KOPT-K1 (cell line): Measurements from ENCODE around the gene IL4I1.

ENCODE experiments used
- H3K27ac ChIP-seq: fragments of 200-600 bp; sonication (generic); 2 replicates; pipeline ENCODE4 v1.5.1; 2016; ENCODE audit warnings: antibody characterized with exemption, mild to moderate bottlenecking, low read depth, low read length; ENCODE audit not compliant: poor library complexity, severe bottlenecking
- H3K36me3 ChIP-seq: fragments of 200-600 bp; sonication (generic); 2 replicates; pipeline ENCODE4 v1.5.1; 2017; ENCODE audit warnings: antibody characterized with exemption, mild to moderate bottlenecking, low read length, moderate library complexity; ENCODE audit not compliant: insufficient read depth
- H3K9me3 ChIP-seq: fragments of 200-600 bp; sonication (generic); 2 replicates; pipeline ENCODE4 v1.5.1; 2017; ENCODE audit warnings: antibody characterized with exemption, low read length, mild to moderate bottlenecking; ENCODE audit not compliant: insufficient read depth, poor library complexity, severe bottlenecking

IL4I1 gene

GRCh38 chr19:49870309-49870901, 26.3 kb downstream of the IL4I1 start:
- H3K36me3 ChIP-seq: no peaks in the 10 kb centered on the region
- no peaks in the 10 kb centered on the region for H3K9me3 ChIP-seq
- peak overlapping the region; percentile 61 for H3K27ac ChIP-seq

- Histone ChIP-seq H3K36me3 (peaks cover 5% of the 10 kb centered on the region), H3K27ac (peak overlapping the region; percentile 61), H3K9me3 (no peaks in the 10 kb centered on the region)
These were observed 27.0 kb downstream of the IL4I1 start for GRCh38 chr19:49869484-49870308.

GRCh38 chr19:49869009-49869483, 27.6 kb downstream of the IL4I1 start:
- H3K27ac ChIP-seq: peak overlapping the region; percentile 39
- H3K9me3 ChIP-seq: no peaks in the 10 kb centered on the region
- peaks cover 12% of the 10 kb centered on the region for H3K36me3 ChIP-seq

DNA sequence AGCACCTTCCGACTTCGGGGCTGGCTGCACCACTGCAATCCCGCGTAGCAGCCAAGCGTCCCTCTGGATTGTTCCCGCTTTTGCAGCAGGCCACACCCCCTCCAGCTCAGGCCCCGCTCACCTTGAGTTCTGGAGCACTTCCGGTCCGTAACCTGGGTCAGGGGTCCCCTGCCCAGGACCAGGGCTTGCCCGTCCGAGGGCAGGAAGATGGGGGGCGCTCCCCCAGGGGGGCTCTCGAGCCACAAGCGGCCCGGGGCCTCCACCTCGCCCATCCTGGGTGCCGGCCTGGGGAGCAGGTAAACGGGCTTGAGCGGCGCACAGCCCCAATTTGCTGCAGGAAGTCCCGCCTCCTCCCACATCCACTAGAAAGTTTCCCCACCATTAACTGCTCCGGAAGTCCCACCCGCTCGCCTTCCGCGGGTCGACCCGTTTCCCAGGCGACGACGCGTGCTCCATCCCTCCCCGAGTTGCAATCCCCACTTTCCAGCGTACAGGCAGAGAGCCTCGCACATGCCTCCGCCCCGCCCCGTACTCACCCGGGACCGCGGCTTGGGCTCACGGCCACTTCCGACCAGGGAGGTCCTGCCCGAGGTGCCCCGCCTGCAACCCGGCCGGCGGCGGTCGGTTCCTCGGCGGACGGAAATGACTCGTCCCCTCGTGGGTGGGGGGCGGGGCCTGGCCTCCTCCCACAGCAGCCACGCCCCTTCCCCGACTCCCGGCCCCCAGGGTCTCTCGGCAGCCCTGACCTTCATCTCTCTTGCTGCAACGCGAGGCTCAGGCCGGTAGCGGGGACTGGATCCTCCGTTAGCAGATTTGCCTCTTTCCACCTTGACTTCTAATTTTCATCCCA, 29.5 kb downstream of the IL4I1 start, which contains the start of gene PNKP:
Gene PNKP (minus strand): TSS at position 644 of the 850 bp plus-strand sequence. CDS start 372 bp downstream, at position 272.
- peaks cover 30% of the 10 kb centered on the region for H3K36me3 ChIP-seq
- no peaks in the 10 kb centered on the region for H3K9me3 ChIP-seq
- peak within 1 kb of the TSS; percentile 77 for H3K27ac ChIP-seq

DNA sequence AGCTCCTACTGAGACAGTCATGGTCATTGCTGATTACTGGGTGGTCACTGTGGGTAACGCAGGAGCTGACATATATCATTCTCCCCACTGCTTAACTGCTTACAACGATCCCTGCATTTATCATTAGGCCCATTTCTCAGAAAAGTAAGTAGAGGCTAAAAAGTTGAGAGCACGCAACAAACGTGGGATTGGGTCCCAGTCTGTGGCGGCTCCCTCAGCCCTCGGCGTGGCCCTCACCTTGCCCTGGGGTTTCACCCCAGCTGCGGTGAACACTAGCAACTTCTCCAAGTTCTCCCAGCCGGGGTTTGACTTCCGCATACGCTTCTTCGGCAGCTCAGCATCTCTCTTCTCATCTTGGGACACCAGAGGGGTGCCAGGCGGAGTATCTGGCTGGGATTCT, 31.8 kb downstream of the IL4I1 start:
- Histone ChIP-seq H3K27ac (no peak overlapping the region), H3K36me3 (peaks cover 51% of the 10 kb centered on the region), H3K9me3 (no peaks in the 10 kb centered on the region)

DNA sequence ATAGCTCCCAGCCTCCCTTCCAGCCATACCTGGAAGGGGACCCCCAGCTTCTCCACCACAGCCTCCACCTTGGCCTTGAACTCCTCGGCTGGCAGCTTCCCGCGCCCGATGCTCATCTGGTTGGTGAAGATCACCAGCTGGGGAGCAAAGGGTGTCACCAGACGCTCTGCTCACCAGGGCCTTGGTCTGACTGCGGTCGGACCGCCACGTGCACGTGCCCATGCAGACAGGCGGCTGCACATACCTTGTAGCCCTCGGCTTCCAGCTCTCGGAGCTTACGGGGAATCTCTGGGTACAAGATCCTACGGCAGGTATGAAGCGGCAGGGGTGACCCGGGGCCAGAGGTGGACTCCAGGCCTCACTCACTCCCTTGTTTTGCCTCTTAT, 32.8 kb downstream of the IL4I1 start:
- H3K36me3 ChIP-seq: peaks cover 59% of the 10 kb centered on the region
- no peak overlapping the region for H3K27ac ChIP-seq
- H3K9me3 ChIP-seq: no peaks in the 10 kb centered on the region

- no peaks in the 10 kb centered on the region for H3K9me3 ChIP-seq
- H3K36me3 ChIP-seq: peaks cover 64% of the 10 kb centered on the region
- H3K27ac ChIP-seq: no peak overlapping the region
These were observed 33.3 kb downstream of the IL4I1 start for GRCh38 chr19:49863254-49863934.

GRCh38 chr19:49862391-49863253, 34.1 kb downstream of the IL4I1 start:
- no peaks in the 10 kb centered on the region for H3K9me3 ChIP-seq
- peaks cover 72% of the 10 kb centered on the region for H3K36me3 ChIP-seq
- no peak overlapping the region for H3K27ac ChIP-seq

DNA sequence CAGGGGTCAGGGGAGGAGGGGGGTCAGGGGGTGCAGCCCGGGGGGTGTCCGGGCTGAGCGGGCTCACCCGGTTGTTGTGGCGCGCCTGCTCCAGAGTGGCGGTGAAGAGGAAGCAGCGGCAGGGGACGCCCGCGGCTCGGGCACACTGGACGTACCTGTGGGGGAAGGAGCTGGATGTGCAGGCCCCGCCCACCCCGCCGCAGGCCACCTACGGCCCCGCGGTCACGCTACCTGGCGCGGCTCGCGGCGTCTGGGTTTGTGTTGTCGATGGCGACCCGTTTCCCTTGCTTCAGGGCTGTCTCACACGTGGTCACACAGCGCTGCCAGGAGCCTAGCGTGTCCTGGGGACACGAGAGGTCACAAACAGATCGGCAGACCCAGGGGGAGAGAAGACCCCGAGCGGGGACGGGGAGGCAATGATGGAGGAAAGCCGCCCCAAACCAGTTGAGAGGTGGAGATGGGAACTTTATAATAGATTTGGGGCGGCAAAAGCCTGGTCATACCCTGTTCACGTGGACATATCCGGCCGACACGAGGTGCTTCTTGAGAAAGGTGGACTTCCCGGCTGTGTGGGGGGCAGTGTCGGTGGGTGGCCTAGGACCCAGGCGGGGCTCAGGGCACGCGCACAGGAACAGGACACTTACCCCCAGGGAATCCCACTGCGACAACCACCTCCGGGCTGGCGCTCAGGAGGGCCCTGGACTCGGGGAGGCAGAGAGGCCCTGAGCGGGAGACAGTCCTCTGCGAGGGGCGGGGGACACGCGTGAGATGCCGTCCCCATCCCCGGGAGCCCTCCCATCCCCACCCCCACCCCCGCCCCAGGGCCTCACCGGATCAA, 34.9 kb downstream of the IL4I1 start:
- H3K27ac ChIP-seq: no peak overlapping the region
- H3K9me3 ChIP-seq: no peaks in the 10 kb centered on the region
- peaks cover 80% of the 10 kb centered on the region for H3K36me3 ChIP-seq

- Histone ChIP-seq H3K36me3 (peaks cover 87% of the 10 kb centered on the region), H3K9me3 (no peaks in the 10 kb centered on the region), H3K27ac (no peak overlapping the region)
These were observed 35.6 kb downstream of the IL4I1 start for GRCh38 chr19:49861107-49861506.

GRCh38 chr19:49860336-49861102, 36.2 kb downstream of the IL4I1 start:
- Histone ChIP-seq H3K36me3 (peaks cover 93% of the 10 kb centered on the region), H3K27ac (no peak overlapping the region), H3K9me3 (no peaks in the 10 kb centered on the region)

DNA sequence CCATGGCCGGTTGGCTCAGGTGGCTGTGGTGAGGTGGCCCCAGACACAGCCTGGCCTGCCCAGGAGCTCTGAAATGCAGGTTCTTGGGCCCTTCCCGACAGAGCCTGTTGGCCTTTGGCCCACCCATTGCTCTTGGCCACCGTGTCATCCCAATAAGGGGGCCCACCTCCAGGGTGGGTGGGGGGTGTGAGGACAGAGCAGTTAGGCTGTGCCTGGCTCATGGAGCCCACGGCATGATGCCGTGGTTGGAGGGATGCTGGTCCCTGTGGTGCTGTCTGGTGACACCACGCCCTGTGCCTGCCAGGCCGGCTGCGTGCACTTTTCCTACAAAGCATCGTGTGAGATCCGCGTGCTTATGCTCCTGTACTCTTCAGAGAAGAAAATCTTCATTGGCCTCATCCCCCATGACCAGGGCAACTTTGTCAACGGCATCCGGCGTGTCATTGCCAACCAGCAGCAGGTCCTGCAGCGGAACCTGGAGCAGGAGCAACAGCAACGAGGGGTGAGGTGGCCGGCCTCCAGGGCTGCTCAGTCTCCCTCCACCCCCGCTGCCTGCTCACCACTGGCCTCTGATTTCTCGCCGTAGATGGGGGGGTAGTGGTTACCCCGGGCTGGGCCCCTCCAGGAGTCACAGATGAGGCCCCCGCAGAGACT, 36.9 kb downstream of the IL4I1 start:
- no peak overlapping the region for H3K27ac ChIP-seq
- H3K36me3 ChIP-seq: peaks cover 96% of the 10 kb centered on the region
- no peaks in the 10 kb centered on the region for H3K9me3 ChIP-seq
